IPS DF 4.7 (cell line): ENCODE measurements around the gene FAM13A.
"Not testable (repeated sequence)": the region's sequence is repeated elsewhere in the genome, so short reads cannot be mapped to it uniquely, and the experiment has no call there.

Source experiments
- DNase-seq: peaks from one replicate; pipeline ENCODE4 v3.0.0-alpha.2; 2013; ENCODE audit warnings: low spot score; ENCODE audit errors: extremely low read depth

Gene FAM13A

DNA sequence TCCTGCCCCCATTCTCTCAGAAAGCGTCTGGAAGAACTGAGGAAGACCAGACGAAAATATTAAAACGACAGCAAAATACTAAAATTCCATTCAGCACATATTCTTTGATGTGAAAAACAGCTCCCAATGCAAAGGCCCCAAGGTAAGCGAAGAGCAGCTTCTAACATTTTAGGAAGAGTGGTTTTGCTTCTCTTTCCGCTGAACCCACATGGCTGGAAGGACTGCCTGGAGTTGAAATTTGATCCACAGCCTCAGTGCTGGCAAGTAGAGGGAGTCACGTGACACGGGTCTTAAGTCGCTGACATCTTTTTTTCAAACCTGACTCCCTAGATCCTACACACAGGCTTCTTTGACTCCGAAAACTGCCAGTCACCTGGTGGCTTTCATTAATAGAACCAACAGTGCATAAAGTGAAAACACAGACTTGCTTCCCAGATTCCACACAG lies at the start of gene FAM13A:
Gene FAM13A, minus strand, starts transcription at position 233 of the 446 bp plus-strand sequence. Its CDS starts 221 bp downstream, at position 12.
- DNase-seq = peak; percentile 98

DNA sequence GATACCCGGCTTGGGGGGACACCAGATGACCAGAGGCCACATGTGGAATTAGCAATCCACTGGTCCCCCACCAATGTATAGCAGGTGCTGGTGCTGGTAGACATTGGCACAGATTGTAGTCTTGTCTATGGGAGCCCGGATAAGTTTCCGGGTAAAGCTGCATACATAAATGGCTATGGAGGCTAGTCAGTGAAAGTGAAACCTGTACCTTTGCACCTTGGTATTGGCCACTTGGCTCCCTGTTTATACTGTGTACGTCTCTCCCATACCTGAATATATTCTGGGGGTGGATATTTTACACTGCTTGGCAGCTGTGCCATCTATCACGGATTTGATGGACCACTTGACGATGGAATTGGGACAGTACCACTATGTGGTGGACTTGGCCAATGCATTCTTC lies 48.7 kb upstream of the FAM13A start:
- DNase-seq = no peak

DNA sequence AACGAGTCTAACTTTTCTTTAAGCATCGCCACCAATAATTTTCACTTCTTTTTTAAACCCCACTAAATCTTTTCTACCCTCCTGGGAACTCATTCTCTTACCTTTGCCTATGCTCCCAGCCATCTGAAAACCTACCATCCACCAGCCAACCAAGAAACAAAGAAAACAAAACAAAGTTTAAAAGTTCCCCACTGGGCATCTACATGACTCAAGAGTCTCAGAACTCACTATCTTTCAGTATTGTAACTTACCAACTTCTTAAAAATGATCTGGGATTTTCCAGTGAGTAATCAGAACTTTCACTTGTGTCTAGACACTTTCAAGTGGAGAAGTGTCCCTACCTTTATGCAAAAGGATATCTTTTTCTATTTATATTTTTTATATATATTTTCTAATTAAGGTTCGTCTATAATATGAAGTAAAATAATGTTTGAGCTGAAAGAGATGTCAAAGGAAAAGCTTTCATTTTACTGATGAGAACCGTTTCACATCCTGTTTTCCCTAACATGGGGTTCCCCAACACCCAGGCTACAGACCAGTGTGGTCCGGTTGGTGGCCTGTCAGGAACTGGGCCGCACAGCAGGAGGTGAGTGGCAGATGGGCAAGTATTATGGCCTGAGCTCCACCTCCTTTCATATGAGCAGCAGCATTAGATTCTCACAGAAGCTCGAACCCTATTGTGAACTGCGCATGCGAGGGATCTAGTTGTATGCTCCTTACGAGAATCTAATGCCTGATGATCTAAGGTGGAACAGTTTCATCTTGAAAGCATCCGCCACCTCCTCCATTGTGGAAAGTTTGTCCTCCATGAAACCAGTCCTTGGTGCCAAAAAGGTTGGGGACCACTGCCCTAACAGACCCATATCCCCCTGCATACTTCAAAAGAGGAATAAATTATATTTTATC lies 44.5 kb upstream of the FAM13A start:
- DNase-seq = no peak

DNA sequence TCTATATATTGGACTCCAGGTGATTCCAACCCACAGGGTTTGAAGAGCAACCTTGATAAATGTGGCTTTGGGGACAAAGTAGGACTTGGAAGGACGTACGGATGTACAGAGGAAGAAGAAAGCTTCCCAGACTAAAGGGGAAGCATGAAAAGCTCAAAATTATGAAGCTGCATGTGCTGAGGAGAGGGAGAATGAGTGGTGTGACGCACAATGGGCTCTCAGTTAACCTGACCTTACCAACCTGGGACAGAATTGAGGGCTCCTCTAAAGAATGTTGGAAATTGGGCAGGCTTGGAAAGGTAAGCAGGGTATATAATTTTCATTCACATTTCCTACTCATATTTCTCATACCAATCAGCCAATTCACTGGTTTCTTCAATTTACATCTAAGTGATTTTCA lies 43.9 kb upstream of the FAM13A start:
- no peak for DNase-seq

DNA sequence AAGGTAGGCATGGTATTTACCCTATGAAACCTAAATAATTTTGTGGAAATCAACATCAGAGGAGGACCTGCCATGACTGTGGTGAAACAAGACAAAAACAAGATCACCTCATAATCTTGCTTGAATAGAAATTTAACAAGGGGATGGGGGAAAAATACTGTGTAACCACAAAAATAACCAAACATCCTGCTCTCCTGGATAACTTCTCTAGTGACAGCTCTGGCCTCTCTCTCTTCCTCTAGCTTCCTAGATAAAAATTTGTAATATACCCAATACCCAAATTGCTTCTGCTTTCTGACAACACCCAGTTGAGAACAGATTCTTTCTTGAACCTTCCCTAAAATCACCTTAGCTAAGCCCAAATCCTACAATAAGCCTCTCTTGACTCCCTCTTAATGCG lies 42.5 kb upstream of the FAM13A start:
- no peak for DNase-seq

DNA sequence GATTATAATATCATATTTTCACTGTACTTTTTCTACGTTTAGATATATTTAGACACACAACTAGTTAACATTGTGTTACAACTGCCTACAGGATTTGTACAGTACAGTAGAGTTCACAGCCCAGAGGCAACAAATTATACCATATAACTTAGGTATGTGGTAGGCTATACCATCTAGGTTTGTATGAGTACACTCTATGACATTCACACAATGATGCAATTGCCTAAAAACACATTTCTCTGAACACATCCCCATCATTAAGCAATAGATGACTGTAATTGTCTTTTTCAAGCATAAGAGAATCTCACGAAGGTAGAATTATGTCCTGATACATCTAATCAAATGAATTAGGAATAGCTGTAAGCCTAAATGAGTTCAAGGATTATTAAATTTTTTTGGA lies 42.0 kb upstream of the FAM13A start:
- DNase-seq = no peak

DNA sequence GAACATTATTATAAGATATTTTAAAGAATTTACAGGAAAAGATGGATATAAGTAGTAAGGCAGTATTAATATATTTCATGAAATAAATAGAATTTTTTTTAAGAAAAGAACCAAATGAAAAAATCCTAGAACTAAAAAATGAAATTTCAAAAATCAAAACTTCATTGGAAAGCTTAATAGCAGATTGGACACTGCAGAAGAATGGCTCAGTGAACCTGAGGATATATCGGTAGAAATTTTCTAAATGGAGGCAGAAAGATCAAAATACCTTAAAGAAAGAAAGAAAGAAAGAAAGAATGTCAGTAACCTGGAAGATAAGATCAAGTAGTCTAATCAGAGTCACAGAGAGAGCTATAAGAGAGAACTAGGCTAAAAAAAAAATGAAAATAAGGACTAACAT lies 21.3 kb upstream of the FAM13A start:
- no peak for DNase-seq

DNA sequence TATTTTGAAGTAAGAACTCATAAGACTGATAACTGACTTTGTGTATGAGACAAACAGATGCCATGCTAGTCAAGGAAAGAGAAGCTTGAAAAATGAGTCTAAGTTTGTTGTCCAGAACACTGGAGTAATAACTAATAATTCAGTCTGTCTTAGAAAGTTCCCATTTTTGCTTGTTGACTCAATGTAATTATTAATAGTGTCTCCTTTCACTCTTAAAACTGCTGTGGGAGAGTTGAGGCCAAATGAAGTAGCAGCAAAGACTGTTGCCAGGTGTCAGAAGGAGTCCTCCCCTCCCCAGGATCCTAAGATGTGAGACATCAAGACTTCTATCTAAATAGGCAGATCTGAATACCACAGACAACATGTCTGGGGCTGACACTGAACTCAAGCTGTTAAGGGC lies 20.8 kb upstream of the FAM13A start:
- no peak for DNase-seq

DNA sequence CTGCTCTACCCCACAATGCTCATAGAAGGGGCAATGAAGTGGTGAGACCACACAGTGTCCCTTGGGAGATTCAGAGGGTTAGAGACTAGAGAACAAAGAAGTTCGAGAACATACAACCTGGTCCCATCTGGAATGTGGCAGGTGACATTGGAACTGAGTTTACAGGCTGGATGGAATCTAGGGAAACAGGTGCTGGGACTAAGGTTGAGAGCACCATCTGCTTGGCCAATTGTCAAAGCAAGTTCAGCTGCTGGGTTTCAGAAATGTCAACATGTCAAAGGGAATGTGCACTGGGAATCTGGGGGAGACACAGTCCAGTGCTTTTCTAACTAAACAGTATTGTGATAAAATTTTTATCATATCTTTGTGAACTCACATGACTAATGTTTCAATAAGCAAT lies 15.9 kb upstream of the FAM13A start:
- DNase-seq = no peak

DNA sequence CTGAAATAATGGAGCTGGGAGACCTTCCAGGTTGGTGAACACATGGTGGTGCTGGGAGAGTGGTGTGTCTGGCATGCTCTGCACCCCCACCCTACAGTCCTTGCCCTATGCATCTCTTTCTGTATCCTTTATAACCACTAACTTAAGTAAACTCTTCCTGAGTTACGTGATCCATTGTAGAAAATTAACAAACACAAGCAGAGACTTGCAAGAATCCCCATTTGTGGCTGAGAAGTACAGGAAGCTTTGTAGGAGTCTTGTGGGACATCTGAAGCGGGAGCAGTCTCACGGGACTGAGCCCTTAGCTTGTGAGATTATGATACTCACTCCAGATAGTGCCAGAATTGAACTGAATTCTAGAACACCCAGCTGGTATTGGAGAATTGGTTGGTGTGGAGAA lies 14.3 kb upstream of the FAM13A start:
- no peak for DNase-seq

DNA sequence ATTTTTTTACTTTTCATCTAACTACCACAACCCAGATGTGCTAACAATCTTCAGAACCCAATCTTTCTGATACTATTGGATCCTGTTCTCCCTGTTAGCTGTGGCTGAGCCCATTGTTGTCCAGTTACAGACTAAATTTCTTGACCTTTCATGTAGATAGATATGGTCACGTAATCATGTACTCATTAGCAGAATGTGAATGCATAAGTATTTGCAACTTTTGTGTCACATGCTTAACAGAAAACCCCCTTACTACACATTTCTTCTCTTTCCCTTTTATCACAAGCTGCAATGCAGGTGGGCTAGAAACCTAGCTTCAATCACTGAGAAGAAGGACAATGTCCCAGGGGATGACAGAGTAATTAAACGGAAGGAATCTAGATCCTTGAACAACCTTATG lies 13.1 kb upstream of the FAM13A start:
- no peak for DNase-seq

DNA sequence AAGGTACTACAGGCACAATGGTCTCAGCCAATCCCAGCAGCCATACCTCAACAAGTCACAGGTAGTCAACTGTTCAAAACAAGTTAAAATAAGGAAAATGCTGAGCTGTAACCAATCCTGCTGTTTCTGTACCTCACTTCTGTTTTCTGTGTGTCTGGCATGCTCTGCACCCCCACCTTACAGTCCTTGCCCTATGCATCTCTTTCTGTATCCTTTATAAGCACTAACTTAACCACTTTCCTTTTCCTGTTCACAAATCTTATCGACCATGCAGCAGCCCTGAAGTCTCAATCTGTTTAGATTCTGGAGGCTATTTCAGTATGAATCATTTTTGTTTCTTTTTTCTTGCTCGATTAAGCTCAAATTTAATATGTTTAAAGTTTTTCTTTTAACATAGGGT lies 12.5 kb upstream of the FAM13A start:
- no peak for DNase-seq

DNA sequence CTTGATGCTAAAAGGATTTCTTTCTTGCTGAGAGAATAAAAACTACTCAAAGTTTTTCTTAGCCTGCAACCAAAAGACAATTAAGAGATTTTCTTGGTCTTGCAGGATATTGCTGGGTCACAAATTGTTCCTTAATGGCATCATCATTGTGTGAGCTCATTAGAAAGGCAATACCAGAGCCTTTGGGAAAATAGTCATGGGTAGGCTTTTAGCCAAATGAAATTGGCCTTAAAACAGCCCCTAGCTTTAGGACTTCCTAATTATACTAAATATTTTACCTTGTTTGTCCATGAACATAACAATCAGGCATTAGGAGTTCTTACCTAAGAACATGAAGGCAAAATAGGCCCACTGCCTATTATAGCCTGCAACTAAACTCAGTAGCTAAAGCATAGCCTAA lies 10.4 kb upstream of the FAM13A start:
- DNase-seq = no peak

DNA sequence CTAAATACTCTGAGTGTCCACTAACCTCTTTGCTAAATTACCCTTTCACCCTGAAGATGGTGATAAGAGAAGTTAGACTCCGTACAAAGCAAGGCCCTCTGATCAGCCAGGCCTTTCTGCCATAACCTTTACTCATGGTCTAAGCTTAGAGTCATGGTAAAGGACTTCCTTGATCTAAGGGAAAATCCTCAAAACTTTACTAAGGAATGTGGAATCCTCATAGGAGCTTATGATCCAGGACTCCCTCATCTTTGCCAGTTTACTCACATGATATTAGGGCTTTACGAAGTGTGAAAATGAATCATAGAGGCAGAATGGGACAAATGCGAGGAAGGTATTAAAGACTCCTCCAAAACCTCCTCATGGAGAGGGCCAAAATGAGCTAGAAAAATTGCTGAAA lies 7.9 kb upstream of the FAM13A start:
- DNase-seq = no peak

DNA sequence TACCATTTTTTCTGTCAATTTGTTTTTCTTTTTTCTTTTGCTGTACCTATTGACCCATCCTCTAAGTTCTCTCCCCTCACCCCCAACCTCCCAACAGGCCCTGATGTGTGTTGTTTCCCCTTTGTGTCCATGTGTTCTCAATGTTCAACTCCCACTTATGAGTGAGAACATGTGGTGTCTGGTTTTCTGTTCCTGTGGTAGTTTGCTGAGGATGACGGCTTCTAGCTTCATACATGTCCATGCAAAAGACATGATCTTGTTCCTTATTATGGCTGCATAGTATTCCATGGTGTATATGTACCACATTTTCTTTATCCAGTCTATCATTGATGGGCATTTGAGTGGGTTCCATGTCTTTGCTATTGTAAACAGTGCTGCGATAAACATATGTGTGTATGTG lies 859 bp upstream of the FAM13A start:
- not testable (repeated sequence) for DNase-seq

DNA sequence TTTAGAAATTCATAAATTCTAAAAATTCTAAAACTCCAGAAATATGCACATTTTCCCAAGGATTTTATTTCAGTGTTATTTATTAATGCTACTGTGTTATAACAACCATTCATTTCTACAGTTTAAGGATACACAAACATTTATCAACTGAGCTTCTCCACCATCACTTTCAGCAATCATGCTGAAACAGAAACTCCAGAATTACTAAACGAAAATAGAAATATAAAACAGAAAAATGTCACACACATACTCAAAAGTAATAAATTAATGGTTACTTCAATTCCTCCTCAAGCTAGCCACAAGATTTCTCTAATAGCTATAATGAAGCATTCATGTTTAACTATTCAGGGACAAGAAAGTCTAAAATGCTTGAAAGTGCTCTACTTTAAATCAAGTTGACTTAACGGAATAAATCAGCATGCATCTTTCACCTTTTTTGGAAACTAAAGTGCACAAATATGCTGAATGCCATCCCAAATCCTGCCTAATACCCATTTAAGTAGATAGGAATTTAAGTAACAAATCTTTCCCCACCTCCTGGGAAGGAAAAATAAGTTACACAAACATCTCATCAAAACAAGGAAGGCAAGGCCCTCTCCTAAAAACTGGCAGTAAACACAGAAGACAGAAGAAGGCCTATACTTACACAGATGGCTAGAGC lies 563 bp downstream of the FAM13A start:
- DNase-seq = no peak

DNA sequence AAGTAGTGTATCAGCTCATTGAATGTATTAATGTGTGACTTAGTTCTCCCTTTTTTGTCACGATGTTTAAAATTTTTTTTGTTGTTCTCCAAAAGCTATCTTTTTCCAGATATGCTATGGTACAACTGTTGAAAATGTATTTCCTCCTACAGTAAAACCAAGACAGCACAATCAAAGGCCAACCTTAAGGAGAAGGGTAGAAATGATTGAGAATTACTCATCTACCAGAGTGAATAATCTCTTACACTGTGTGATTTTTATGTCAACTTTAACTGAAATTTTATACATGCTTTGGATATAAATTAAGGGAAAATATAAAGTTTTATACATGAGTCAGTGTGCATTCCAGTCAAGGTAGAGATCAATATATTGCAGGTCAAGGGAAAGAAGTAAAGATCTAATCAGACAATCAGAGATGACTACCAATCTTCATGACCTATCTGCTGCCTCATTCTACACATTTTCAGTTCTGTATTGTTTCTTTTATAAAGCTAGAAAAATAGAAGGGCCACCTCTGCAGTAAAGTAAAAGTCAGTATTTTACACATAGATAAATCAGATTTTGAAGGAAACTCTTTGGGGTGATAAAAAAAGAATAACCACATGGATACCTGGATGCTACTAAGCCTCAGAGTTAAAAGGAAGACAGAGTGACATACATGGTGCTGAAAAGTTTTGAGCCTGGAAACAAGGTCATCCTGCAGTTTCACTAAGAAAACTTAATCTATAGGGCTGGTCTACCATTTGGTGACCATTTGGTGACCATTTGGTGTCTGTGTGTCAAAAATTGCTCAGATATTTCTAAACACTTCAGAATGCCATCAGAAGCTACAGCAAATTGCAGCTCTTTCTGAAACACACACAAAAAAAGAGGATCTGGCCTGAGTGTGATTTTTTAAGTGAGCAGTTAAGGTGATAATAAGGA lies 1.6 kb downstream of the FAM13A start:
- no peak for DNase-seq

DNA sequence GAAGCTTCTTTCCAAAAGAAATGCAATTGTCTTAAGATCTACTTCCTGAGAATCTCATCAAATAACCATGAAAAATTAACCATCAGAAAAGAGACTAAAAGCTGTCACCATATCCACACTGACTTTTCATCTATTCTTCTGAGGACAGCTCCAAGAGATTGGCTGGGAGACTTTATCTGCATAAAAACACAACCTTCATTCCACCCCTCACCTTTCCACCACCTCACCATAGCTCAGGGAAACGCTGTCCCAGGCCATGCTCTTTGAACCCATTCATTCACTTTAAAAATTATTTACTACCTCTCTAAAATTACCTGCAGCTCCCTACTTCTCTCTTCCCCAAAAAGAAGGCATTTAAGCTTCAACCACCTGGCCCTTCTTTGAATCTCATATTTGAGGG lies 2.4 kb downstream of the FAM13A start:
- DNase-seq = no peak

DNA sequence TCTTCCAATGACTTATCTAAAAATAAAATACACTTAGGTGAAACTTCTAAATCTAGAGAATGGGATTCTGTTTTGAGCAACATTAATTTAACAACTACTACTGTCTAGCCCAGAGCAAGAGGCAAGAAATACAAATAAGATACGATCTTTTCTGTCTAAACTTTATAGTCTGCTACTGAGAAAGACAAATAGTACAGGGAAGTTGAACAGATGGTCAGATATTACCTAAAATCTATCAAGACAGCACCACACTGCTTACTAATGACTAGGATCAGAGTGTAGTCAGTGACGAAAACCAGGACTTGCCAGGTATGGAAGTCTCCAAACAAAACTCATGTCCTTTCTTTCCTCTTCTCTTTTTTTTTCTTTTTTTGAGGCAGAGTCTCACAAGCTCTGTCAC lies 7.1 kb downstream of the FAM13A start:
- no peak for DNase-seq

DNA sequence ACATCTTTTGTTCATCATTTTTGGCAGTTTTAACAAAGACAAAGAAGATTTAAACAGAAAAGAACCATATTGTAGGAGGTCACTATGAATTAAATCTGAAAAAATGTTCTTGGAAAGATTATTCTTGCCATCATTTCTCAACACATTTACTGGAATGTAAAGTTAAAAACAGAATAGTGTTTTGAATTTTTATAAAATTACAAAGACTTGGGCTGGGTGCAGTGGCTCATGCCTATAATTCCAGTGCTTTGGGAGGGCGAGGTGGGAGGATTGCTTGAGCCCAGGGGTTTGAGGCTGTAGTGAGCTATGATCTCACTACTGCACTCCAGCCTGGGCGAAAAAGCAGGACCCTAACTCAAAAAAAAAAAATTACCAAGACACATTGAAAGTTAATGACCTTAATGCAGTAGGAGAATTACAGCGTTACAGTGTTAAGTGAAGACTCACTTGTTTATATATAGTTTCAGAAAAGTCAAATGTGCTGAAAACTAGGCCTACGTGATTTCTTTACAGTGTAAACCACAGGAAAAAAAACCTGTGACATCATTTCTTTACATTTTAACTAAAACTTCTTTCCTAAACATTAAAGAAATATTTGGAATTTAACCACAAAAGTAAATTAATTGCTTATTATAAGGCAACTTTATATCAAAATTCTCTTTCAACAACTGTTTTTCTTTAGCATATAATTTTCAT lies 7.9 kb downstream of the FAM13A start:
- DNase-seq = no peak
